Esophagus (tissue), 2 donors: ENCODE measurements around the gene HIVEP3. TPM values are rescaled to one million over a fixed set of nuclear protein-coding genes. Genes with fewer than 3 reads are reported as not detected.

Source experiments
- H3K27ac ChIP-seq, 2 donors: one replicate each; pipeline ENCODE4 v1.5.1; 2013; ENCODE audit warnings: low read depth in 2 of 2, mild to moderate bottlenecking in 2 of 2, inconsistent platforms in 1 of 2, low read length in 1 of 2, moderate library complexity in 1 of 2
- H3K27me3 ChIP-seq, 2 donors: one replicate each; pipeline ENCODE4 v1.6.1; 2013; ENCODE audit warnings: low read length in 2 of 2, control low read depth in 1 of 2, mild to moderate bottlenecking in 1 of 2; ENCODE audit not compliant: insufficient read depth in 2 of 2, control insufficient read depth in 1 of 2
- H3K36me3 ChIP-seq, 2 donors: one replicate each; pipeline ENCODE4 v1.6.1; 2013; ENCODE audit warnings: low read length in 1 of 2; ENCODE audit not compliant: control insufficient read depth in 2 of 2, insufficient read depth in 2 of 2
- H3K4me1 ChIP-seq, 2 donors: one replicate each; pipeline ENCODE4 v1.6.1; 2013; ENCODE audit warnings: low read length in 1 of 2; ENCODE audit not compliant: control insufficient read depth in 2 of 2, insufficient read depth in 2 of 2
- H3K4me3 ChIP-seq, 2 donors: one replicate each; pipeline ENCODE4 v1.5.1; 2013; ENCODE audit warnings: low read length in 2 of 2, mild to moderate bottlenecking in 2 of 2, low read depth in 1 of 2, moderate library complexity in 1 of 2
- H3K9me3 ChIP-seq, 2 donors: one replicate each; pipeline ENCODE4 v1.6.1; 2013; ENCODE audit warnings: mild to moderate bottlenecking in 2 of 2, low read depth in 1 of 2, low read length in 1 of 2, moderate library complexity in 1 of 2; ENCODE audit not compliant: control insufficient read depth in 2 of 2, insufficient read depth in 1 of 2
- WGBS, 2 donors: extraction: QIAGEN DNeasy Blood & Tissue Kit; methylation state at CpG; one replicate each; pipeline ENCODE4 v1.1.7; 2013; 5-methylcytosine and 5-hydroxymethylcytosine counted together
- polyA plus RNA-seq, 2 donors: library from polyadenylated mRNA; stranded (reverse); fragments of 200-250 nt; gene quantifications; one replicate each; pipeline ENCODE4 v1.2.3, GENCODE V29; 2013
- donor health status: healthy with polysubstance abuse.
- donor health status: Bipolar disorder and iron deficiency.

The HIVEP3 gene
- polyA plus RNA-seq, 2 donors = 2.7 to 10.0 TPM

GRCh38 chr1:41915786-41916571, 2.7 kb downstream of the HIVEP3 start:
- 86% methylated on average over 4 of the region's 4 CpGs for WGBS, 2 donors
- Histone ChIP-seq H3K9me3 (no peaks in the 10 kb centered on the region), H3K27ac (no peak overlapping the region), H3K4me3 (no peak overlapping the region), H3K36me3 (no peaks in the 10 kb centered on the region), H3K27me3 (no peaks in the 10 kb centered on the region), H3K4me1 (peaks cover 0 to 15% of the 10 kb centered on the region in 2 donors)

DNA sequence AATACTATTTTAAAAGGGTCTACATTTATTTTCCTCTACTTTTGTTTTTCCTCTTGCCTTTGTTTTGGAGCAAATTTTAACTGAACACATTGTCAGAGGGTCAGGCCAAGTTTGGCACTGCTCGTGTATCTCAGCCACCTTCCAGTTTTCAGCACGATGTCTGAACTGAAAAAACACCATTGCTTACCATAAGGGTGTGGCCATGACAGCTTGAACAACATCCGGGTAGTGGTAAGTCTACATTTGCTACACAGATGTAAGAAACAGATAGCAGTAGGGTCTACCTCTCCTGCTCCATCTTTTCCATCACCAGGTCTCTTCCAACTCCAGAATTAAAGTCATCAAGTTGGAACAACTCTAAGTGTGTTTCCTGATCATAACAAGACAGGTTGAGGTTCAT, 4.2 kb downstream of the HIVEP3 start:
- WGBS, 2 donors = 65 to 81% methylated on average over 3 of the region's 3 CpGs
- Histone ChIP-seq H3K27me3 (no peaks in the 10 kb centered on the region), H3K4me1 (peaks cover 0 to 12% of the 10 kb centered on the region in 2 donors), H3K4me3 (no peak overlapping the region), H3K9me3 (no peaks in the 10 kb centered on the region), H3K27ac (no peak overlapping the region), H3K36me3 (no peaks in the 10 kb centered on the region)

GRCh38 chr1:41913014-41913413, 5.7 kb downstream of the HIVEP3 start:
- no peaks in the 10 kb centered on the region for H3K27me3 ChIP-seq
- peaks cover 0 to 12% of the 10 kb centered on the region in 2 donors for H3K4me1 ChIP-seq
- H3K36me3 ChIP-seq = no peaks in the 10 kb centered on the region
- 81 to 88% methylated on average over 1 of the region's 1 CpG for whole genome bisulfite sequencing, 2 donors
- H3K4me3 ChIP-seq = no peak overlapping the region
- no peak overlapping the region for H3K27ac ChIP-seq
- H3K9me3 ChIP-seq = no peaks in the 10 kb centered on the region

DNA sequence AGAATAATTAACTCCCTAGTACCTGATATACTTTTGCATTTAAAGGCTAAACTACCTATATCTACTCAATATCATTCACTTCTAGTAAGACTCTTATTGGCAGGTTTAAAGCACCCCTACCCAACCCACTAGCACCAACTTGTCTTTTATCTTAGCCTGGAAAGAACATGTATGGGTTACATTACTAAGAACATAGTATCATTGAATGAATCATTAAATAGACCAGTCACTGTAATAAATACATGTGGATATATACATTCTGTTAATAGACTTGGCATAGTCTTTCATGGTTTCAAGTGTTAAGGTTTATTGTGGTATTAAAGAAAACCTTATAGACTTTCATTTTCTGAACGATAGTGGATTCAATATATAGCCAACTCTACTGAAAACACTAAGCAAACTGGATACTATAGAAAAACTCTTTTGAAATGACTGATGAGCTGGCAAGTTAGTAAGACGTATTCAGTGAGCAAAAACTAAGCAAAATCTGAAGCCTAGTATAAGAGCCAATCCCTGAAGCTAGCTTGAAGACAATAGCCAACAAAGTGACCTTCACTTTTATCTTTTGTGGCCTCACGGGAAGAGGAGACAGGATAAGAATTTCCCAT, 10.3 kb downstream of the HIVEP3 start:
- Histone ChIP-seq H3K4me1 (no peaks in the 10 kb centered on the region), H3K27me3 (no peaks in the 10 kb centered on the region), H3K9me3 (no peaks in the 10 kb centered on the region), H3K36me3 (no peaks in the 10 kb centered on the region), H3K27ac (no peak overlapping the region), H3K4me3 (no peak overlapping the region)
- WGBS, 2 donors = 70 to 73% methylated on average over 3 of the region's 3 CpGs

GRCh38 chr1:41907446-41907845, 11.3 kb downstream of the HIVEP3 start:
- H3K9me3 ChIP-seq = no peaks in the 10 kb centered on the region
- 95 to 97% methylated on average over 8 of the region's 8 CpGs for WGBS, 2 donors
- no peaks in the 10 kb centered on the region for H3K4me1 ChIP-seq
- H3K4me3 ChIP-seq = no peak overlapping the region
- H3K36me3 ChIP-seq = no peaks in the 10 kb centered on the region
- no peaks in the 10 kb centered on the region for H3K27me3 ChIP-seq
- no peak overlapping the region for H3K27ac ChIP-seq

- Histone ChIP-seq H3K4me1 (no peaks in the 10 kb centered on the region), H3K27me3 (no peaks in the 10 kb centered on the region), H3K27ac (no peak overlapping the region), H3K9me3 (no peaks in the 10 kb centered on the region), H3K4me3 (no peak overlapping the region), H3K36me3 (no peaks in the 10 kb centered on the region)
- 65 to 66% methylated on average over 2 of the region's 2 CpGs for WGBS, 2 donors
Measured at GRCh38 chr1:41906943-41907342, 11.8 kb downstream of the HIVEP3 start.

DNA sequence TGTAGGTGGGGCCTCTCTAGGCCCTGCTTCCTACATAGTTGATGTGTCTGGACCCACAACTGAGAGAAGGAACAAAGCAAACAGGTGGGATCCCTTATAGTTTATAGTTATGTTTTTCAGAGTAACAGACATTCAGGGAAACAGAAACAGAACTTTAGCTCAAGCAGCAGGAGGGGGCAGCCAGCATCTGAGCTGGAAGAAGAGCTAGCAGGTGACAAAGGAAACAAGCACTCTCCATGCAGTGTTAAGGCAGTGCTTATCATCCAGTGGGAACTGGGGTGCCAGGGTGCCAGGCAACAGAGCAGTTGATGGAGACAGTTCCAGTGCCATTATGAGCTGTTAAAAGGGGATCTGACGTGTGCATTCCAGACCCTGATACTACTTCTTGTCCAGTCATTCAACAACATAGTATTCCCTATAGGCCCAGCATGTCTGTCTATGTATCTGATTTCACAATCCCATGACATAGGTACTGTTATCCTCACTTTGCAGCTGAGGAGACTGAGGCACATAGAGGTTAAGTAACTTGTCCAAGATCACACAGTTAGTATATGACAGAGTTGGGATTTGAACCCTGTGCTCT, 13.5 kb downstream of the HIVEP3 start:
- no peaks in the 10 kb centered on the region for H3K4me1 ChIP-seq
- 90 to 92% methylated on average over 1 of the region's 1 CpG for WGBS, 2 donors
- H3K27ac ChIP-seq = no peak overlapping the region
- H3K27me3 ChIP-seq = no peaks in the 10 kb centered on the region
- no peak overlapping the region for H3K4me3 ChIP-seq
- H3K36me3 ChIP-seq = no peaks in the 10 kb centered on the region
- no peaks in the 10 kb centered on the region for H3K9me3 ChIP-seq

DNA sequence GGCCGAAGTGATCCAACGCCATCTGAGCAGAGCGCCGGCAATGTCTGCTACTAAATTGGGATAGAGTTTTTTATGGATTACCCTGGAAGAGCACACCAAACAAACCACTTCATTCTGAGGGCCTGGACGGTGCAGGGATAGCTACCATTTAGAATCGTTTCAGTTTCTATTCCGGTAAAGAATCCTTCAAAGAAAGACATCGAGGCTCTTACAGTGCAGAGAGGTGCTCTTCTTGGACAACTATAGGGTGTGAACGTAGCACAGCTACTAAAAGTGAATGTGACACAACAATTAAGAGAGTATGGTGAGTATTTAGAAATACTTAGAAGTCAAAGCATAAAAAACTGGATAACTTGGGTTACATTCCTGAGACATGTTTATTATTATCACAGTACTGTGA, 16.1 kb downstream of the HIVEP3 start:
- no peaks in the 10 kb centered on the region for H3K27me3 ChIP-seq
- H3K4me1 ChIP-seq = no peaks in the 10 kb centered on the region
- 79 to 83% methylated on average over 9 of the region's 9 CpGs for WGBS, 2 donors
- no peak overlapping the region for H3K4me3 ChIP-seq
- H3K27ac ChIP-seq = no peak overlapping the region
- no peaks in the 10 kb centered on the region for H3K9me3 ChIP-seq
- H3K36me3 ChIP-seq = no peaks in the 10 kb centered on the region

DNA sequence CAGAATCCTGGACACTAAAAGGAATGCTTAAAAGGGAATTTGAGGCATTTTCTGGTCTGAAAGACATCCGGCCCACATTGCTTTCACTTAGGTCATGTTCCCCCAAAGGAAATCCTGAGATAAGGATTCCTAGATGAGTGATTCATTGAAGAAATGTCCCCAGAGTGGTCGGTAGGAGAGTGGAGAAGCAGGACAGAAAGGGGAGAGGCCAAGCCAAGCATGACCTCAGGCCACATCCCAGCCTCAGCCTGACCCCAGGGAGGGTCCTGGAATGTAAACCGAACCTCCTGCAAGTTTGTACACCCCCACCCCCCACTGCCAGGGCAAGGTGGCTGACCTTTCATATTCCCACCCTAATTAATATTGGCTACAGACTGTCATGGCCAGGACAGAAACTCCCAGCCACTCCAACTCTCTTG, 16.6 kb downstream of the HIVEP3 start:
- Histone ChIP-seq H3K9me3 (no peaks in the 10 kb centered on the region), H3K27ac (no peak overlapping the region), H3K36me3 (no peaks in the 10 kb centered on the region), H3K27me3 (no peaks in the 10 kb centered on the region), H3K4me1 (no peaks in the 10 kb centered on the region), H3K4me3 (no peak overlapping the region)
- WGBS, 2 donors = 53 to 57% methylated on average over 3 of the region's 3 CpGs
